K562 treated with DMSO at 1 percent for 24 hours (cell line): ENCODE data around the gene DVL2. TPM values are rescaled to one million over a fixed set of nuclear protein-coding genes. Genes with fewer than 3 reads are reported as not detected.

Experiments
- total RNA-seq: library from RNA; unstranded; fragments of 300-600 nt; gene quantifications from 2 replicates; pipeline ENCODE4 v1.2.3, GENCODE V29; 2022; ENCODE audit warnings: low read depth; ENCODE audit not compliant: insufficient read depth

DVL2 gene
- 55.4 and 59.5 TPM in 2 replicates for total RNA-seq

DNA sequence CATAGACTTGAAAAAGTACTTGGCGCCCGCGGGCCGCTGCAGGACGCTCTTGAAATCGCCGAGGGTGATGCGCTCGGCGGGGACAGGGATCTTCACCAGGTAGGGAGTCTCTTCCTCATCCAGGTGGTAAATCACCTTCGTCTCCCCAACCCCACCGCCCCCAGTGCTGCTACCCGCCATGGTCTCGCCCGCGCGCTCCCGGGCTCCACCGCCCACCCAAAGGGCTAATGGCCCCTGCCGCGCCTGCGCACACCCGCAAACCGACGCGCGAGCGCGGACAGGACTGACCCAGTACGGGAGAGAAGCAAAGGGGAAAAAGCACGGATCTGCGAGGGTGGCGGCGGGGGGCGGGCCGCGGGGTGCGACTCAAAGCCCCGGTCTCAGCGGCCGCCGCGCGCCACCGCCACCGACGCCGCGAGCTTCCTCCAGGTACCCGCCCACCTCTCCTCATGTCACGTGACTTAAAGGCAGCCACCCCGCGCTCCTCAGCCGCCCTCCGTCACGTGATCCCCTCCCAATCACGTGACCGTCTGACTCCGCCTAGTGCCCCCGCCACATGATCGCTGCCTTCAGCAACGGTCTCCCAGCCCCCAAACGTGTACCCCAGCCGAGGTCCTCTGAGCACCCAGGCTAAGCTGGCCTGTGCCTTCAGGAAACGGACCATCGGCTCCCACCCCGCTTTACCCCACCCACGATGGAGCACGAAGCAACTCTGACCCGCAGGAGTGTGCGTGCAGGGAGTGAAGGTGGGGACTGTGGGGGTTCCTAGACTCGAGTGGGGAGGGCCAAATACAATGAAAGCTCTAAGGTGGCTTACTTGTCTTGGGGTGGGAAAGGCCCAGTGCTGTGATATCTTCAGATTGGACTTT, at the start of gene DVL2:
TSS of gene DVL2 (minus strand) at position 435 of the 869 bp plus-strand sequence. CDS start at position 180, 255 bp downstream.

DNA sequence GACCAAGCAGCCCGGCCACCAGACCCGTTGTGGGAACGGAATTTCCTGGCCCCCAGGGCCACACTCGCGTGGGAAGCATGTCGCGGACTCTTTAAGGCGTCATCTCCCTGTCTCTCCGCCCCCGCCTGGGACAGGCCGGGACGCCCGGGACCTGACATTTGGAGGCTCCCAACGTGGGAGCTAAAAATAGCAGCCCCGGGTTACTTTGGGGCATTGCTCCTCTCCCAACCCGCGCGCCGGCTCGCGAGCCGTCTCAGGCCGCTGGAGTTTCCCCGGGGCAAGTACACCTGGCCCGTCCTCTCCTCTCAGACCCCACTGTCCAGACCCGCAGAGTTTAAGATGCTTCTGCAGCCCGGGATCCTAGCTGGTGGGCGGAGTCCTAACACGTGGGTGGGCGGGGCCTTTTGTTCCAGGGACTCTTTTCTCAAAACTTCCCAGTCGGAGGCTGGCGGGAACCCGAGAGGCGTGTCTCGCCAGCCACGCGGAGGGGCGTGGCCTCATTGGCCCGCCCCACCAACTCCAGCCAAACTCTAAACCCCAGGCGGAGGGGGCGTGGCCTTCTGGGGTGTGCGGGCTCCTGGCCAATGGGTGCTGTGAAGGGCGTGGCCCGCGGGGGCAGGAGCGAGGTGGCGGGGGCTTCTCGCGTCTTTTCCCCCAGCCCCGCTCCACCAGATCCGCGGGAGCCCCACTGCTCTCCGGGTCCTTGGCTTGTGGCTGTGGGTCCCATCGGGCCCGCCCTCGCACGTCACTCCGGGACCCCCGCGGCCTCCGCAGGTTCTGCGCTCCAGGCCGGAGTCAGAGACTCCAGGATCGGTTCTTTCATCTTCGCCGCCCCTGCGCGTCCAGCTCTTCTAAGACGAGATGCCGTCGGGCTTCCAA, 47.0 kb upstream of the DVL2 start, which contains the start of gene SLC2A4:
TSS of gene SLC2A4 (plus strand) at position 645 of the 879 bp plus-strand sequence. CDS start at position 862, 217 bp downstream.

DNA sequence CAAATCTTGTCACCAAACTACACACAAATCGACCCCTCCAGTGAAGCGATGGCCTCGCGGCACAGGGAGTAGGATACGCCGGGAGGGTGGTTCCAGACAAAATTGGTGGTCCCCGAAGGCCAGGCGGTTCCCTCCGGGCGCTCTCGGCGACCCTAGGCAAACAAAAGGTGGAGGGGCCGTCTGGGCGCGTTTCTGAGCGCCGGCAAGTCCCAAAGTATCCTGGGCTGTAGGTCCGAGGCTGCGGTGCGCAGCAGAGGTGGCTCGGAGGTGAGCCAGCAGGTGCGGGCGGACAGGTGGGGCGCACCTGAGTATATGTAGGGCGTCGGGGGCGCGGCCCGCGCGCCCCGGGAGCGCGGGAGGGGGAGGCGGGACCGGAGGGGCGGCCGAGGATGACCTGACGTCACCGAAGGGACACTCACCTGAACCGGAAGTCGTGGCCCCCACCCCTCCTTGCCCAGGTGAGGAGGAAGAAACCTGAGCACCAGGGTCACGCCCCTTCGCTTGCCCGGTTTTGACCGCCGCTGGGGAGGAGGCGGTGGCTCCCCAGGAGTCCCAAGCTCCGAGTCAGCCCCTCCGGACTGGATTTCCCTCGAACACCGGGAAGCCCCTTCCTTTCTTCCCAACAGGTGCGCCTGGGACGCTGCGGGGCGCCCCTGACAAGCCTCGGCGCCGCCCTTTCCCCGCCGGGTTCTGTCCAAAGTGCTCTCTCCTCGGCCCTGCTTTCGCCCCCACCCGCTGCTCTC, 28.0 kb upstream of the DVL2 start, which contains the start of gene CLDN7:
TSS of gene CLDN7 (minus strand) at position 287 of the 743 bp plus-strand sequence. CDS start 435 bp downstream, outside the sequence.

DNA sequence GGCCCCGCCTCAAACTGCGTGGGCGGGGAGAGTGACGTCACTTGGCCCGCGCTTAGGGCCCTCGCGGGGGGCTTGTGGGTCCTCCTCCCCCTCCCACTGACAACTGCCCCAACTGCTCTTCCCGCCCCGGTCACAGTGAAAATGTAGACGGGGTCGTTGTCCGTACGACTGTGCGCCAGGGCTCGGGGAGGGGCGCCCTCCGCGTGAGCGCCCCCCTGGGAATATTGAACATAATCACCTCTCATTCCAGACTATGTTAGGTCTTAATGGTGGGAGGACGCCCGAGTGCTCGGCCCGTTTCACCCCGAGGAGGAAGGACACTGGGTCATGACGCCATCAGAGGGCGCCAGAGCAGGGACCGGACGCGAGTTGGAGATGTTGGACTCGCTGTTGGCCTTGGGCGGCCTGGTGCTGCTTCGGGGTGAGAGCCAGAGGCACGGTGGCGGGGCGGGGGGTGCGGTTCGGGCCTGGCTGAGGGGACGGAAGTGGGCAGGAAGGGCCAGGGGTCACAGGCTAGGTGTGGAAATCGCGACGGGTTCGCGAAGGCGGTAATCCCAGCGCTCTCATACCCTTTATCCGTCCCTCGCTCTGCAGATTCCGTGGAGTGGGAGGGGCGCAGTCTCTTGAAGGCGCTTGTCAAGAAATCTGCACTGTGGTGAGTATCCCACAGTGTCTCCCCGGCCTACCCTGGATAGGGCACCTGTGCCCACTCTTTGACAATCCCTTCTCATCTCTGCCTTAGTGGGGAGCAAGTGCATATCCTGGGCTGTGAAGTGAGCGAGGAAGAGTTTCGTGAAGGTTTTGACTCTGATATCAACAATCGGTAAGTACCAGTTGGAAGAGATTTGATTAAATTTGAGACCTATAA, 18.1 kb upstream of the DVL2 start, which contains the start of gene ELP5:
TSS of gene ELP5 (plus strand) at position 40 of the 868 bp plus-strand sequence. CDS start at position 376, 336 bp downstream.

DNA sequence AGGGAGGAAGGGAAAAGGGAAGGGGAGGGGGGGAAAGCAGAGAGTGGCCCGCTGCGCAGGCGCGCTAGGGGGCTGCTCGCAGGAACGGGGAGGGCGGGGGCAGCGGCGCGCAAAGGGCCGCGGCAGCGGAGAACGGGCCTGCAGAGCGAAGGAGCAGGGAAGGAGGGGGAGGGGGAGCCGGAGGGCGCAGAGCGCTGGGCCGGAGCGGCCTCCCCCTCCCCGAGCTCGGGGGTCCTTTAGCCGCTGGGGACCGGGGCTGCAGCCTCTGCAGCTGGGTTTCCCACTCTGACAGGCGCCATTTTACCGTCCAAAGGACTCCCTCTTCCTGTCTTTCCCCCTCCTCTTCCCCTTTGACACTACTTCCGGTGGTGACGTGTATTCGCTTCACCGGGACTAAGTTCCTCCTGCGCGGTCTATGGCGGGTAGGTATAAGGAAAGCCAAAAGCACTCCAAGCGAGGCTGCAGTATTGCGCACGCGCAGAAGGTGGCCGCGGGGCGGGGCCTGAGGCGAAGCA, 17.4 kb upstream of the DVL2 start, which contains the start of gene CTDNEP1:
TSS of gene CTDNEP1 (minus strand) at position 74 of the 515 bp plus-strand sequence. CDS start 438 bp downstream, outside the sequence.

DNA sequence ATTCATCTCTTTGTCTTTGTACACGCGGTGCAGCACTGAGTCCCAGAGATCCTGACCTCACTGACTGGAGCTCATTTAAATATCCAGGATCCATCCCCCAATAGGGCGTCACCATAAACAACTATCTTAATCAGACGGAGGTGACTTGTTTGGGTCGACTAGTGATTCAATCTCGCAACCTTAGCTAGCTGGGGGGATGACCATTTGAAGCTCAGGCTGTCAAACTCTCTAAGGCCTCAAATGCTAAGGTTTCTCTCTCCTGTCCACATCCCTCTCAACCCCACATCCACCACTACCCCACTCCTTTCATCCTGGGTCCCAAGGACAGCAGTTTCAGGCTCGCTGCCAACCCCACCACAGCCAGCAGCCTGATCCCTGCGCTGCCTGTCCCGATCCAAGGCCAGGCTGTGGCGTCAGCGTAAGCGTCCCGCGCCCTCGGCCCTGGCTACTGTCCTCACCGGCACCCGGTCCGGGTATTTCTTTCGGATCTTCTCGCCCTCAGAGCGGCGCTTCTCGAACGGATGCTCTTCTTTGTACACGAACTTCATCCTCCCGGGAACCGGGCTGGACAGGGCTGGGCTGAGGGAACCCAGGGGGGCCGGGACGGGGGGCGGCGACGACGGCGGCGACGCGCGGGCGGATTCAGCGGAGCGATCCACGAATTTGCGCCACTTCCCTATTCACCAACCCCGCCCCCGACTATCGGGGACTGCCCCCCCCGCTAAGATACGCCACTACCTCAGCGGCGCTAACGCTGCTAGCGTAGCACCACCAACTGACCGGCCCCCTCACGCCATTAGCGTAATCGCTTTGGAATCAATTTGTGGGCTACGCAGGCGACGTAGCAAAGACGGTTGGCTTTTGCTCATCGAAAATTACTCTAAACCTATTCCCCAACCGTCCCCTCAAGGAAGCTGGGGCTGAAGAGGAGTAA, 7.7 kb upstream of the DVL2 start, which contains the start of gene GABARAP:
TSS of gene GABARAP (minus strand) at position 667 of the 934 bp plus-strand sequence. CDS start at position 548, 119 bp downstream.

DNA sequence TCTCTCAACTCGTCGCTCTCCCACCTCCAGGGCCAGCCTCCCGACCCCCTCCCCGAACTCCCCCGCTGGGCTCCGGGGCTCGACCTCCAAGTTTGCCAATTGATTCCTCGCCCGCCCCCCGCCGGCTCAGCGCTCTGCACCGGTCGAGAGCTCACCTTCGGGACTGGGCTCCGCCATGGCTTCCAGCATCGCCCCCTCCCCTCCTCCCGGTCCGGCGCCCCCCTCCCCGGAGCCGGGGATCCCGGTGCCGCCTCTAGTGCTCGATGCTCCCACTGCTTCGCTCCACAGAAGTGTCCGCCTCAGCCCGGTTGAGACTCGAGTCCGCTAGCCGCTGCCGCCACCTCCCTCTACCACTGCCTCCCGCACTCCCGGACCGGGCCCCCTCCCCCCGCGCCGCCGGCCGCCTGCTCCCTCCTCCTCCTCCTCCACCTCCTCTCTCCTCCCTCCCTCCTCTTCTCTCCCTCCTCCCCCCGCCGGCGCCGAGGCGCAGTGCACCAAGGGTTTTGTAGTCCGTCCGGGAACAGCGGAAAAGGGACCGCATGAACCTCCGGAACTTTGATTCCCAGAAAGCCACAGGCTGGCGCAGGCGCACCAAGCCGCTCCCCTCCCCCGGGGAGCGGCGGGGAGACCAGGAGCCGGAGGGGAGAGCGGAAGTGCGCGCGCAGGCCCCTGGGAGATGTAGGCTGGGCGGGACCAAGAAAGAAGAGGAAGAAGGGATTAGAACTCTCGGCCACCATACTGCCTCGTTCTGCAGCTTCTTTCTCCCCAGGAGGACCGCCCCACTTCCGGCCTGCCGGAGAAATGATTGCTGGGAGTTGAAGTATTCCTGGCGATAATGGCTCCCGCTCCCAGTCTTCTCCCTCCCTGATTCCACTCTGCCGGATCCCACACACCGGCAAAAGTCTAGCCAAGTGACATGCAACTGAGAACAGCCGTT, 5.0 kb upstream of the DVL2 start, which contains the start of gene PHF23:
TSS of gene PHF23 (minus strand) at position 367 of the 937 bp plus-strand sequence. CDS start at position 189, 178 bp downstream.

DNA sequence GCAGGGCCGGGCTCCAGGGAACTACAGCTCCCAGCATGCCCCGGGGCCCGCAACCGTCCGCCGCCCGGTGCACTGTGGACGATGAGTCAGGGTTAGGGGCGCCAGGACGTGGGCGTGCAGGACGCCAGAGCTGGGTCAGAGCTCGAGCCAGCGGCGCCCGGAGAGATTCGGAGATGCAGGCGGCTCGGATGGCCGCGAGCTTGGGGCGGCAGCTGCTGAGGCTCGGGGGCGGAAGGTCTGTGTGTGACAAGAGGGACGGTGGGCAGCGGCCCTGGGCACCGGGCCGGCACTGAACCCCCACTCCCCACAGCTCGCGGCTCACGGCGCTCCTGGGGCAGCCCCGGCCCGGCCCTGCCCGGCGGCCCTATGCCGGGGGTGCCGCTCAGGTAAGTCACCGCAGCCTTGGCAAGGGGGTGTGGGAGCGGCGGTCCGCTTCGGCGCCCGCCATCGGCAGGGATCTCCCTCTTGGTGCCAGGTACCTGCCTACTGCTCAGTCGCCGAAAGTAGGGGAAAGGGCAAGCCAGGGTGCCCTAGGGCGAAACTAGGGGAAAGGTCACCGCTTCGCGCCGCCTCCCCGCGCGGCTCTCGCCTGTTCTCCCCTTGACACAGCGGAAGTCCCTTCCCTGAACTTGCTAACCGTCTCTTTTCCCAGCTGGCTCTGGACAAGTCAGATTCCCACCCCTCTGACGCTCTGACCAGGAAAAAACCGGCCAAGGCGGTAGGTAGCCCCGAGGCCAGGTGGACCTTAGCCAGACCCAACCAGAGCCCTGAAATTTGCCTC, 14.3 kb downstream of the DVL2 start, which contains the start of the genes ACADVL and DLG4:
TSS of gene ACADVL (plus strand) at position 127 of the 781 bp plus-strand sequence. CDS start at position 174, 47 bp downstream.
TSS of gene DLG4 (minus strand) at position 25 of the 781 bp plus-strand sequence.

DNA sequence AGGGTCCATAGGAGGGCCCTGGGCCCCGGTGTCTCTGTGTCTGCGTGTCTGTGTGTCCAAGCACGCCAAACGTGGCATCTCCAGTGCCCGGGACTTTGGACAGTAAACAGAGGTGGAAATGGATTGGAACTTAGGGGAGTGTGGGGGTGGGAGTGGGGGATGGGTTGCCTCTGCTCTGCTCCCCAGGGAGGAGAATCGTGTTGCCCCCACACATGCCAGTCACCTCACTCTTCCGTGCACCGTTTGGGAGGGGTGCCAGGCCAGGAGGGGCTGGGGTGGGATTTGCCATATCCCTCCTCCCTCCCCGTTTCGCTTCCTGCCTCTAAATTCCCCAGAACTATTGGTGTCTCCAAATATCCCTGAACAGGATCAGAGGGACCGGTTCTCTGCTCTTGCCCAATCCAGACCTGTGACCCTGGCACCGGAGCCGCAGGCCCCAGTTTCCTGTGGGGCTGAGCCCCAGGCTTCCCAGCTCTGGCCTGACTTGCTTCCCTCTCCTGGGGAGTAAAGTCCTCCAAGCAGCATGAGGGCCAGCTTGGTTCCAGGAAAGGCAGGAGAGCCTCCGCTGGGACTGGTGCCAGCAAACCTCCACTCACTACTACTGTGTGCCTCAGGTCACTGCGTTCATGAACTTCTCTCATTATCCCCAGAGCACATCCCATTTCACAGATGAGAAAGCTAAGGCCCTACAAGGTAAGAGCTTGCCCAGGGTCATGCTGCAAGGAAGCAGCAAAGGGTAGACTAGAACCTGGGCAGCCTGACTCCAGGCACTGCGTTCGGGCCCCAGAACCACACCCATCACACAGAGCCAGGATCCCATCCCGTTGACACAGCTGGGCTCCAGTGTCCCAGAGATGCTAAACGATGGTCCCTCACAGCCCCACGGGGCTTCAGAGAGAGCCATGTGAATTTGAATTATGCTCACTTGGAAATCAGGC, 54.7 kb downstream of the DVL2 start, which contains the start of gene ASGR1:
TSS of gene ASGR1 (minus strand) at position 54 of the 938 bp plus-strand sequence. CDS start 807 bp downstream, outside the sequence.

Other genes with a start within 250 kb of the DVL2 start
- 0.52 and 0.79 TPM in 2 replicates for gene ALOX12, start 238.5 kb downstream of the DVL2 start, total RNA-seq
- 291 and 322 TPM in 2 replicates for gene RNASEK, start 221.9 kb downstream of the DVL2 start, total RNA-seq
- 1.2 TPM in 2 replicates for gene BCL6B, start 211.5 kb downstream of the DVL2 start, total RNA-seq
- gene SLC16A13, start 198.5 kb downstream of the DVL2 start, total RNA-seq, result 9.1 and 11.3 TPM in 2 replicates
- gene SLC16A11, start 190.4 kb downstream of the DVL2 start, total RNA-seq, result 0.32 TPM in 1 of 2 replicates, not detected in the other
- not detected in 2 replicates for gene CLEC10A, start 154.3 kb downstream of the DVL2 start, total RNA-seq
- not detected in 2 replicates for gene ASGR2, start 119.7 kb downstream of the DVL2 start, total RNA-seq
- gene ASGR1, start 55.1 kb downstream of the DVL2 start, total RNA-seq, result 1.4 and 2.5 TPM in 2 replicates
- 3.2 and 3.6 TPM in 2 replicates for gene DLG4, start 14.7 kb downstream of the DVL2 start, total RNA-seq
- 252 and 266 TPM in 2 replicates for gene ACADVL, start 14.6 kb downstream of the DVL2 start, total RNA-seq
- 26.9 and 30.4 TPM in 2 replicates for gene PHF23, start 4.9 kb upstream of the DVL2 start, total RNA-seq
- gene GABARAP, start 7.9 kb upstream of the DVL2 start, total RNA-seq, result 267 and 288 TPM in 2 replicates
- 70.4 and 74.9 TPM in 2 replicates for gene CTDNEP1, start 17.2 kb upstream of the DVL2 start, total RNA-seq
- 54.3 and 56.3 TPM in 2 replicates for gene ELP5, start 17.7 kb upstream of the DVL2 start, total RNA-seq
- 19.6 and 20.2 TPM in 2 replicates for gene CLDN7, start 28.0 kb upstream of the DVL2 start, total RNA-seq
- 0.39 and 0.63 TPM in 2 replicates for gene SLC2A4, start 47.2 kb upstream of the DVL2 start, total RNA-seq
- gene YBX2, start 60.1 kb upstream of the DVL2 start, total RNA-seq, result not detected in 2 replicates
- 333 and 343 TPM in 2 replicates for gene EIF5A, start 73.1 kb upstream of the DVL2 start, total RNA-seq
- 64.3 and 71.2 TPM in 2 replicates for gene GPS2, start 80.8 kb upstream of the DVL2 start, total RNA-seq
- 15.7 and 18.8 TPM in 2 replicates for gene NEURL4, start 94.8 kb upstream of the DVL2 start, total RNA-seq
- gene ACAP1, start 102.0 kb upstream of the DVL2 start, total RNA-seq, result 2.6 and 6.1 TPM in 2 replicates
- 7.3 and 8.6 TPM in 2 replicates for gene KCTD11, start 117.6 kb upstream of the DVL2 start, total RNA-seq
- gene TMEM95, start 120.6 kb upstream of the DVL2 start, total RNA-seq, result not detected in 2 replicates
- 7.3 and 8.8 TPM in 2 replicates for gene TNK1, start 146.6 kb upstream of the DVL2 start, total RNA-seq
- gene PLSCR3, start 160.0 kb upstream of the DVL2 start, total RNA-seq, result 11.9 and 13.9 TPM in 2 replicates
- 67.8 and 69.3 TPM in 2 replicates for gene TMEM256, start 169.6 kb upstream of the DVL2 start, total RNA-seq
- gene NLGN2, start 173.3 kb upstream of the DVL2 start, total RNA-seq, result 14.2 and 14.9 TPM in 2 replicates
- gene SPEM1, start 185.8 kb upstream of the DVL2 start, total RNA-seq, result not detected in 2 replicates
- not detected in 2 replicates for gene SPEM2, start 191.1 kb upstream of the DVL2 start, total RNA-seq
- not detected in 2 replicates for gene SPEM3, start 194.3 kb upstream of the DVL2 start, total RNA-seq
- gene TMEM102, start 200.9 kb upstream of the DVL2 start, total RNA-seq, result 14.7 and 16.9 TPM in 2 replicates
- gene FGF11, start 205.0 kb upstream of the DVL2 start, total RNA-seq, result 6.3 and 7.5 TPM in 2 replicates
- 12.6 and 14.0 TPM in 2 replicates for gene CHRNB1, start 210.5 kb upstream of the DVL2 start, total RNA-seq
- 5.5 and 5.6 TPM in 2 replicates for gene ZBTB4, start 245.1 kb upstream of the DVL2 start, total RNA-seq
- gene SLC35G6, start 246.9 kb upstream of the DVL2 start, total RNA-seq, result not detected in 2 replicates
- 81.8 and 97.0 TPM in 2 replicates for gene POLR2A, start 249.8 kb upstream of the DVL2 start, total RNA-seq